ENCODE data around the gene MYL4.
"Not testable (repeated sequence)": the region's sequence is repeated elsewhere in the genome, so short reads cannot be mapped to it uniquely, and the experiment has no call there.

MYL4 gene

DNA sequence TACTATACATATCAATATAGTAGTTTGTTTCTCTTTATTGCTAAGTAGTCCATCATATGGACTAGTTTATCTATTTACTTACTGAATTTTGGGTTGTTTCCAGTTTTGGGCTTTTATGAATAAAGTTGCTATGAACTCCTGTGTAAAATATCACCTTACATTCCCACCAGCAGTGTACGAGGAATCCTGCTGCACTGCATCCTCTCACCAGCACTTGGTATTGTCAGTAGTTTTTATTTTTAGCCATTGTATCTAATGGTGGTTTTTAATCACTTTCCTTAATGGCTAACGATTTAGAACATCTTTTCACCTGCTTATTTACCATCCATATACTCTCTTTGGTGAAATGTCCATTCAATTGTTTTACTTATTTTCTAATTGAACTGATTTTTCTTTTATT is 44.0 kb upstream of the MYL4 start:
- no peak for DNase-seq (ENCODE audit: low read depth in 1 of 2, low spot score in 1 of 2)
- Histone ChIP-seq H3K27ac (replicated peaks) (no peak overlapping the region), H3K4me3 (replicated peaks; ENCODE audit: insufficient read depth, low read length) (no peak overlapping the region), H3K27me3 (ENCODE audit: insufficient read depth, poor library complexity, severe bottlenecking) (no peaks in the 10 kb centered on the region)
- TF ChIP-seq, protein P1, sequence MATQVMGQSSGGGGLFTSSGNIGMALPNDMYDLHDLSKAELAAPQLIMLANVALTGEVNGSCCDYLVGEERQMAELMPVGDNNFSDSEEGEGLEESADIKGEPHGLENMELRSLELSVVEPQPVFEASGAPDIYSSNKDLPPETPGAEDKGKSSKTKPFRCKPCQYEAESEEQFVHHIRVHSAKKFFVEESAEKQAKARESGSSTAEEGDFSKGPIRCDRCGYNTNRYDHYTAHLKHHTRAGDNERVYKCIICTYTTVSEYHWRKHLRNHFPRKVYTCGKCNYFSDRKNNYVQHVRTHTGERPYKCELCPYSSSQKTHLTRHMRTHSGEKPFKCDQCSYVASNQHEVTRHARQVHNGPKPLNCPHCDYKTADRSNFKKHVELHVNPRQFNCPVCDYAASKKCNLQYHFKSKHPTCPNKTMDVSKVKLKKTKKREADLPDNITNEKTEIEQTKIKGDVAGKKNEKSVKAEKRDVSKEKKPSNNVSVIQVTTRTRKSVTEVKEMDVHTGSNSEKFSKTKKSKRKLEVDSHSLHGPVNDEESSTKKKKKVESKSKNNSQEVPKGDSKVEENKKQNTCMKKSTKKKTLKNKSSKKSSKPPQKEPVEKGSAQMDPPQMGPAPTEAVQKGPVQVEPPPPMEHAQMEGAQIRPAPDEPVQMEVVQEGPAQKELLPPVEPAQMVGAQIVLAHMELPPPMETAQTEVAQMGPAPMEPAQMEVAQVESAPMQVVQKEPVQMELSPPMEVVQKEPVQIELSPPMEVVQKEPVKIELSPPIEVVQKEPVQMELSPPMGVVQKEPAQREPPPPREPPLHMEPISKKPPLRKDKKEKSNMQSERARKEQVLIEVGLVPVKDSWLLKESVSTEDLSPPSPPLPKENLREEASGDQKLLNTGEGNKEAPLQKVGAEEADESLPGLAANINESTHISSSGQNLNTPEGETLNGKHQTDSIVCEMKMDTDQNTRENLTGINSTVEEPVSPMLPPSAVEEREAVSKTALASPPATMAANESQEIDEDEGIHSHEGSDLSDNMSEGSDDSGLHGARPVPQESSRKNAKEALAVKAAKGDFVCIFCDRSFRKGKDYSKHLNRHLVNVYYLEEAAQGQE (IDR thresholded peaks at IDR 0.05; ENCODE audit: insufficient replicate concordance, low read depth), result no peak
- TF ChIP-seq POLR2AphosphoS5 (IDR thresholded peaks at IDR 0.05; ENCODE audit: low read depth), result no peak
- TF ChIP-seq GABPA (IDR thresholded peaks at IDR 0.05; ENCODE audit: low read depth), result no peak
- TF ChIP-seq, protein P2, sequence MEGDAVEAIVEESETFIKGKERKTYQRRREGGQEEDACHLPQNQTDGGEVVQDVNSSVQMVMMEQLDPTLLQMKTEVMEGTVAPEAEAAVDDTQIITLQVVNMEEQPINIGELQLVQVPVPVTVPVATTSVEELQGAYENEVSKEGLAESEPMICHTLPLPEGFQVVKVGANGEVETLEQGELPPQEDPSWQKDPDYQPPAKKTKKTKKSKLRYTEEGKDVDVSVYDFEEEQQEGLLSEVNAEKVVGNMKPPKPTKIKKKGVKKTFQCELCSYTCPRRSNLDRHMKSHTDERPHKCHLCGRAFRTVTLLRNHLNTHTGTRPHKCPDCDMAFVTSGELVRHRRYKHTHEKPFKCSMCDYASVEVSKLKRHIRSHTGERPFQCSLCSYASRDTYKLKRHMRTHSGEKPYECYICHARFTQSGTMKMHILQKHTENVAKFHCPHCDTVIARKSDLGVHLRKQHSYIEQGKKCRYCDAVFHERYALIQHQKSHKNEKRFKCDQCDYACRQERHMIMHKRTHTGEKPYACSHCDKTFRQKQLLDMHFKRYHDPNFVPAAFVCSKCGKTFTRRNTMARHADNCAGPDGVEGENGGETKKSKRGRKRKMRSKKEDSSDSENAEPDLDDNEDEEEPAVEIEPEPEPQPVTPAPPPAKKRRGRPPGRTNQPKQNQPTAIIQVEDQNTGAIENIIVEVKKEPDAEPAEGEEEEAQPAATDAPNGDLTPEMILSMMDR (IDR thresholded peaks at IDR 0.05; ENCODE audit: insufficient read depth, low read length), result no peak
- TF ChIP-seq SPI1 (IDR thresholded peaks at IDR 0.05; ENCODE audit: borderline replicate concordance, low read depth), result no peak

DNA sequence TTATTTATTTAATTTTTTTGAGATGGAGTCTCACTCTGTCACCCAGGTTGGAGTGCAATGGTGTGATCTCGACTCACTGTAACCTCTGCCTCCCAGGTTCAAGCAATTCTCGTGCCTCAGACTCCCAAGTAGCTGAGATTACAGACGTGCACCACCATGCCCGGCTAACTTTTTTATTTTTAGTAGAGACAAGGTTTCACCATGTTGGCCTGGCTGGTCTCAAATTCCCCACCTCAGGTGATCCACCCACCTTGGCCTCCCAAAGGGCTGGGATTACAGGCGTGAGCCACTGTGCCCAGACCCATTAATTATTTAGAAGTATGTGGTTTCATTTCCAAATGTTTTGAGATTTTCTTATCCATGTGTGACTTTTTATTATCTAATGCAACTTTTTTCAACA is 42.3 kb upstream of the MYL4 start:
- not testable (repeated sequence) for H3K27me3 ChIP-seq (ENCODE audit: insufficient read depth, poor library complexity, severe bottlenecking); H3K4me3 ChIP-seq (replicated peaks; ENCODE audit: insufficient read depth, low read length); H3K27ac ChIP-seq (replicated peaks); DNase-seq (ENCODE audit: low read depth in 1 of 2, low spot score in 1 of 2)

DNA sequence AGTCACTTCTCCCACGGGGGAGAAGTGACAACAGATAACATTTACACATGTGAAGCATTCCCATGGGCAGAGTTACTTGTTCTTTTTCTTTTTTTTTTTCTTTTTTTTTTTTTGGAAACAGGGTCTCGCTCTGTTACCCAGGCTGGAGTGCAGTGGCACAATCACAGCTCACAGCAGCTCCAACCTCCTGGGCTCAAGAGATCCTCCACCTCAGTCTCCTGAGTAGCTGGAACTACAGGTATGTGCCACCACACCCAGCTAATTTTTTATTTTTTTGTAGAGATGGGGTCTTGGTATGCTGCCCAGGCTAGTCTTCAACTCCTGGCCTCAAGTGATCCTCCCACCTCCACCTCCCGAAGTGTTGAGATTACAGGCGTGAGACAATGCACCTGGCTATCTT is 40.3 kb upstream of the MYL4 start:
- not testable (repeated sequence) for H3K4me3 ChIP-seq (replicated peaks; ENCODE audit: insufficient read depth, low read length); H3K27ac ChIP-seq (replicated peaks); H3K27me3 ChIP-seq (ENCODE audit: insufficient read depth, poor library complexity, severe bottlenecking); DNase-seq (ENCODE audit: low read depth in 1 of 2, low spot score in 1 of 2)

DNA sequence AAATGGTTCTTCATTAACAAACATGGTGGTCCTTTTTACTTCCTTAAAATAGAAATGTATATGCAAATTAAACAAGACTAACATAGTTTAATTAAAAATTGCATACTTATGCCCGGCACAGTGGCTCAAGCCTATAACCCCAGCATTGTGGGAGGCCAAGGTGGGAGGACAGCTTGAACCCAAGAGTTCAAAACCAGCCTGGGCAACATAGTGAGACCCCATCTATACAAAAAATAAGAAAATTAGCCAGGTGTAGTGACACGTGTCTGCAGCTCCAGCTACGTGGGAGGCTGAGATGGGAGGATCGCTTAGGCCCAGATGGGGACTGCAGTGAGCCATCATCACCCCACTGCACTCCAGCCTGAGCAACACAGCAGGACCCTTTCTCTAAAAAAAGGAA is 38.4 kb upstream of the MYL4 start:
- no peak overlapping the region for H3K27ac ChIP-seq (replicated peaks)
- no peak overlapping the region for H3K4me3 ChIP-seq (replicated peaks; ENCODE audit: insufficient read depth, low read length)
- TF ChIP-seq, protein P2 (IDR thresholded peaks at IDR 0.05; ENCODE audit: insufficient read depth, low read length), result no peak
- no peak for TF ChIP-seq POLR2AphosphoS5 (IDR thresholded peaks at IDR 0.05; ENCODE audit: low read depth)
- no peaks in the 10 kb centered on the region for H3K27me3 ChIP-seq (ENCODE audit: insufficient read depth, poor library complexity, severe bottlenecking)
- no peak for DNase-seq (ENCODE audit: low read depth in 1 of 2, low spot score in 1 of 2)

DNA sequence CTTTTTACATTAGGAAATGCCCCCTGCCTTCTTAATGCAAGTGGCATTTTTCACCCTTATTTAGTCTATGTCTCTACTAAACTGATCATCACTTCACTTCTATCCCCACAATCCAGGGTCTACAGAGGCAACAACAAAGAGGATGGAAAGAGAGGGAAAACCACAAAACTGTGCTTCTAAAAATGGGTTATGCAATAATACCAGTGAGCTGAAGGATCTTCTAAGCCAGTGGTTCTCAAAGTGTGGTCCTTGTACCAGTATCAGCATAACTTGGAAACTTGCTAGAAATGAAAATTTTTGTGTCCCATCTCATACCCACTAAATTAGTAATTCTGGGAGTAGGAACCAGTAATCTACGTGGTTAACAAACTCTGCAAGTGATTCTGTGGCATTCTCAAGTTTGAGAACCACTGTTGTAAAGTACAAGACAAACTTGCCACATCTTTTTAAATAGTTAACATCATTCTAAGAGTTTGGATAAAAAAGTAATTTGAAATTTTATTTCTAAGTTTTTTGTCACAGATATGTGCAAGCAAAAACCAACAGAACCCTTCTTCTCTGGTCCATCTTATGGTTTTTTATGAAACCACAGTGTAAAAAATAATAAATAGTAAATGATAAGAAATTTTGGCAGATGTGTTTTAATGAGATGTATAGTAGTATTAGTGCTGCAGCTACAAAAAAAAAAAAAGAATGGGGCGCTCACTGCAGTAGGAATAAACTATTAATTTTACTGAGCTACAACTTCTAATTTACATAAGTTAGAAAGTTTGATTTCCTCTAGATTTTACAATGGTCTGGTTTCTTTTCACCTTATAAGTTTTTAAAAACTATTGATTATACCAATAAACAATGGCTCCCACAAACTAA is 36.2 kb upstream of the MYL4 start:
- TF ChIP-seq, protein P2 (IDR thresholded peaks at IDR 0.05; ENCODE audit: insufficient read depth, low read length), result no peak
- TF ChIP-seq SPI1 (IDR thresholded peaks at IDR 0.05; ENCODE audit: borderline replicate concordance, low read depth), result no peak
- no peak for TF ChIP-seq POLR2AphosphoS5 (IDR thresholded peaks at IDR 0.05; ENCODE audit: low read depth)
- no peak for TF ChIP-seq GABPA (IDR thresholded peaks at IDR 0.05; ENCODE audit: low read depth)
- TF ChIP-seq, protein P1 (IDR thresholded peaks at IDR 0.05; ENCODE audit: insufficient replicate concordance, low read depth), result no peak
- H3K27me3 ChIP-seq (ENCODE audit: insufficient read depth, poor library complexity, severe bottlenecking), result no peaks in the 10 kb centered on the region
- H3K27ac ChIP-seq (replicated peaks), result no peak overlapping the region
- DNase-seq (ENCODE audit: low read depth in 1 of 2, low spot score in 1 of 2), result peak in 1 of 2 experiments; percentile 11
- no peak overlapping the region for H3K4me3 ChIP-seq (replicated peaks; ENCODE audit: insufficient read depth, low read length)

DNA sequence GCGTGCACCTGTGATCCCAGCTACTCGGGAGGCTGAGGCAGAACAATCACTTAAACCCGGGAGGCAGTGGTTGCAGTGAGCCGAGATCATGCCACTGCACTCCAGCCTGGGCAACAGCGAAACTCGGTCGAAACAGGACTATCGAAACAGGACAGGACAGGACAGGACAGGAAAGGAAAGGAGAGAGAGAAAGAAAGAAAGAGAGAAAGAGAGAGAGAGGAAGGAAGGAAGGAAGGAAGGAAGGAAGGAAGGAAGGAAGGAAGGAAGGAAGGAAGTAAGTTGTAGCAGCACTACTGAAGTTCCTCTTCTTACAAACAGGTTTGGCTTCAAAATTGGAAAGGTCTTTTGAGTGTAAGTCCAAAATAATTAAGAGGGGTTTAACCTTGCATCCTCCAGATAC is 34.3 kb upstream of the MYL4 start:
- not testable (repeated sequence) for H3K27me3 ChIP-seq (ENCODE audit: insufficient read depth, poor library complexity, severe bottlenecking); H3K27ac ChIP-seq (replicated peaks); DNase-seq (ENCODE audit: low read depth in 1 of 2, low spot score in 1 of 2); H3K4me3 ChIP-seq (replicated peaks; ENCODE audit: insufficient read depth, low read length)

All from HL-60 (cell line).